IMR-90 (cell line): ENCODE measurements around the gene PRKN. TPM values are rescaled to one million over a fixed set of nuclear protein-coding genes. Genes with fewer than 3 reads are reported as not detected.

Source experiments
- ATAC-seq: fragments of 200-7000 bp; cut with Tn5 transposase; 2 replicates; pipeline ENCODE4 v1.9.1; 2020; ENCODE audit warnings: low read depth, mild to moderate bottlenecking, moderate library complexity
- BruUV-seq: library from RNA; stranded (reverse); fragments of 400-500 nt; replicated peaks from 2 replicates; lab custom pipeline; 2021; lab: Mats Ljungman, UMichigan
- CTCF ChIA-PET: fragments of 300-600 bp; formaldehyde crosslinking; extraction: SDS; loops from one replicate; lab custom pipeline; 2021; ENCODE audit warnings: antibody characterized with exemption; lab: Yijun Ruan, JAX
- POLR2A ChIA-PET: fragments of 300-600 bp; sonication (Branson Sonifier 250); formaldehyde crosslinking; loops from one replicate; lab custom pipeline; 2022; ENCODE audit warnings: antibody characterized with exemption; ENCODE audit not compliant: unreplicated experiment; lab: Charles Lee
- DNase-seq: peaks from one replicate; pipeline ENCODE4 v3.0.0; 2013
- H2AFZ ChIP-seq: replicated peaks from 2 replicates; pipeline ENCODE3; 2013; ENCODE audit warnings: low read length, mild to moderate bottlenecking; ENCODE audit not compliant: poor library complexity
- H2AK5ac ChIP-seq: 2 replicates; pipeline ENCODE4 v1.6.1; 2013; ENCODE audit warnings: low read depth, low read length, inconsistent platforms
- H2AK9ac ChIP-seq: replicated peaks from 2 replicates; pipeline ENCODE3; 2013; ENCODE audit warnings: mild to moderate bottlenecking, low read depth, low read length, moderate library complexity; ENCODE audit not compliant: poor library complexity
- H2BK120ac ChIP-seq: 2 replicates; pipeline ENCODE4 v1.6.1; 2013; ENCODE audit warnings: low read depth, low read length, inconsistent platforms
- H2BK15ac ChIP-seq: 3 replicates; pipeline ENCODE4 v1.6.1; 2013; ENCODE audit warnings: low read depth, low read length, inconsistent platforms
- H2BK20ac ChIP-seq: 2 replicates; pipeline ENCODE4 v1.6.1; 2013; ENCODE audit warnings: low read depth, mild to moderate bottlenecking, inconsistent platforms, low read length, moderate library complexity
- H2BK5ac ChIP-seq: 2 replicates; pipeline ENCODE4 v1.6.1; 2013; ENCODE audit warnings: mild to moderate bottlenecking, low read depth, low read length, inconsistent platforms; ENCODE audit not compliant: poor library complexity, severe bottlenecking
- H3K14ac ChIP-seq: replicated peaks from 2 replicates; pipeline ENCODE4 v1.6.1; 2013; ENCODE audit warnings: low read depth, low read length, inconsistent platforms
- H3K18ac ChIP-seq: 2 replicates; pipeline ENCODE4 v1.6.1; 2013; ENCODE audit warnings: low read depth, low read length, control low read depth
- H3K23ac ChIP-seq: 2 replicates; pipeline ENCODE4 v1.6.1; 2013; ENCODE audit warnings: low read depth, low read length, inconsistent platforms
- H3K27ac ChIP-seq: 2 replicates; pipeline ENCODE4 v1.5.1; 2013; ENCODE audit warnings: mild to moderate bottlenecking, control low read depth, low read length; ENCODE audit not compliant: insufficient read depth
- H3K27me3 ChIP-seq: 2 replicates; pipeline ENCODE4 v1.6.1; 2013; ENCODE audit warnings: low read length; ENCODE audit not compliant: control insufficient read depth, insufficient read depth
- H3K36me3 ChIP-seq: 2 replicates; pipeline ENCODE4 v1.6.1; 2013; ENCODE audit warnings: low read length, mixed read lengths; ENCODE audit not compliant: control insufficient read depth, insufficient read depth
- H3K4ac ChIP-seq: 2 replicates; pipeline ENCODE4 v1.6.1; 2013; ENCODE audit warnings: low read depth, low read length, inconsistent platforms
- H3K4me1 ChIP-seq: 2 replicates; pipeline ENCODE4 v1.6.1; 2013; ENCODE audit warnings: low read length, mixed read lengths; ENCODE audit not compliant: control insufficient read depth, insufficient read depth
- H3K4me2 ChIP-seq: 2 replicates; pipeline ENCODE4 v1.6.1; 2013; ENCODE audit warnings: low read depth, mild to moderate bottlenecking, control low read depth, low read length, moderate library complexity
- H3K4me3 ChIP-seq: 2 replicates; pipeline ENCODE4 v1.5.1; 2013; ENCODE audit warnings: low read depth, mild to moderate bottlenecking, control low read depth, low read length, moderate library complexity; ENCODE audit not compliant: insufficient read depth
- H3K56ac ChIP-seq: 2 replicates; pipeline ENCODE4 v1.6.1; 2013; ENCODE audit warnings: low read length, inconsistent platforms; ENCODE audit not compliant: insufficient read depth; ENCODE audit errors: extremely low read depth
- H3K79me1 ChIP-seq, 2 experiments: 2 replicates each; pipeline ENCODE4 v1.6.1; 2013; ENCODE audit warnings: low read length in 2 of 2, inconsistent platforms in 1 of 2, low read depth in 1 of 2
- H3K9ac ChIP-seq: 2 replicates; pipeline ENCODE4 v1.6.1; 2013; ENCODE audit warnings: low read depth, low read length, control low read depth
- H3K9me1 ChIP-seq: 2 replicates; pipeline ENCODE4 v1.6.1; 2013; ENCODE audit warnings: low read length, inconsistent platforms; ENCODE audit not compliant: insufficient read depth
- H3K9me3 ChIP-seq: 2 replicates; pipeline ENCODE4 v1.6.1; 2013; ENCODE audit warnings: low read length; ENCODE audit not compliant: control insufficient read depth, insufficient read depth
- H4K20me1 ChIP-seq: 2 replicates; pipeline ENCODE4 v1.6.1; 2013; ENCODE audit warnings: low read length, inconsistent platforms; ENCODE audit not compliant: insufficient read depth
- H4K5ac ChIP-seq: 2 replicates; pipeline ENCODE4 v1.6.1; 2013; ENCODE audit warnings: mild to moderate bottlenecking, low read depth, low read length, control low read depth
- H4K8ac ChIP-seq, 2 experiments: 2 replicates each; pipeline ENCODE4 v1.6.1; 2013; ENCODE audit warnings: low read depth in 2 of 2, low read length in 2 of 2, control low read depth in 1 of 2, inconsistent platforms in 1 of 2
- H4K91ac ChIP-seq: 2 replicates; pipeline ENCODE4 v1.6.1; 2013; ENCODE audit warnings: low read depth, low read length, inconsistent platforms; ENCODE audit not compliant: insufficient read depth
- BHLHE40 ChIP-seq: fragments of 150-350 bp; IDR thresholded peaks from 2 replicates; pipeline ENCODE4 v1.6.1; 2016; ENCODE audit warnings: mild to moderate bottlenecking, low read depth, low read length
- CHD1 ChIP-seq: IDR thresholded peaks from 2 replicates; pipeline ENCODE4 v1.6.1; 2012; ENCODE audit warnings: low read depth, low read length, improper control_type of control experiment
- MAFK ChIP-seq: IDR thresholded peaks from 2 replicates; pipeline ENCODE4 v1.6.1; 2012; ENCODE audit warnings: low read depth, low read length, improper control_type of control experiment
- MAZ ChIP-seq: IDR thresholded peaks from 2 replicates; pipeline ENCODE4 v1.6.1; 2012; ENCODE audit warnings: low read depth, mild to moderate bottlenecking, low read length, improper control_type of control experiment, moderate library complexity, borderline replicate concordance
- RCOR1 ChIP-seq: IDR thresholded peaks from 2 replicates; pipeline ENCODE4 v1.6.1; 2012; ENCODE audit warnings: mild to moderate bottlenecking, low read length, improper control_type of control experiment; ENCODE audit not compliant: insufficient replicate concordance
- WGBS, 2 experiments: methylation state at CpG; one replicate each; pipeline versions ENCODE4 v1.1.5 to v1.1.7; 2013; ENCODE audit warnings: missing lambda C conversion rate in 2 of 2; ENCODE audit not compliant: insufficient read length in 1 of 2; ENCODE audit errors: extremely low coverage in 2 of 2; 5-methylcytosine and 5-hydroxymethylcytosine counted together
- dilution Hi-C: fragments of 300-500 bp; cut with HindIII; formaldehyde crosslinking; loops from one replicate; pipeline ENCODE4 v1.14.3; 2018; ENCODE audit warnings: low sequenced_read_pairs; ENCODE audit not compliant: unreplicated experiment
- in situ Hi-C: fragments of 300-500 bp; cut with MboI; formaldehyde crosslinking; loops from 3 replicates; pipeline ENCODE4 v1.14.3; 2019; ENCODE audit warnings: low sequenced_read_pairs, inconsistent platforms, mixed read lengths
- intact Hi-C: fragments of 100-400 bp; cut with micrococcal nuclease; formaldehyde crosslinking; loops from 2 replicates; pipeline ENCODE4 v1.10.0; 2022
- polyA plus RNA-seq, 3 experiments: library from polyadenylated mRNA; depleted of rRNA; stranded (reverse); fragments of >200 nt; gene quantifications; 2 replicates each; pipeline ENCODE4 v1.2.3, GENCODE V29; 2012; ENCODE audit warnings: low replicate concordance in 1 of 3
- total RNA-seq: library from RNA; depleted of rRNA; stranded (reverse); fragments of >200 nt; gene quantifications from 2 replicates; pipeline ENCODE4 v1.2.3, GENCODE V29; 2012

PRKN gene
- total and polyA plus RNA-seq, 2 of the 4 experiments (the other 2 are of a cell fraction), result 0.15 to 0.18 TPM

- no peak overlapping the region for H3K4me2 ChIP-seq
- no peaks in the 10 kb centered on the region for H3K27me3 ChIP-seq
- DNase-seq, result no peak
- H4K20me1 ChIP-seq, result no peaks in the 10 kb centered on the region
- H2AK5ac ChIP-seq, result no peak overlapping the region
- dilution Hi-C loops (no loop called here), in situ Hi-C loops (no loop called here), intact Hi-C loops (no loop called here)
- no peak overlapping the region for H3K27ac ChIP-seq
- no peak overlapping the region for H4K91ac ChIP-seq
- peaks cover 31% of the 10 kb centered on the region for H3K9me3 ChIP-seq
- no peak overlapping the region for H2BK15ac ChIP-seq
- no peak overlapping the region for H2BK20ac ChIP-seq
- H3K9ac ChIP-seq, result no peak overlapping the region
- ChIA-PET CTCF (no interaction called here), POLR2A (no interaction called here)
- no peak overlapping the region for H2AK9ac ChIP-seq
- no CpG with 5 or more reads among the region's 5 CpGs for WGBS, 2 experiments
- H4K5ac ChIP-seq, result no peak overlapping the region
- no peak overlapping the region for H3K23ac ChIP-seq
- no peak overlapping the region for H3K18ac ChIP-seq
- no TSS peak for BruUV-seq
- no peak overlapping the region for H2BK5ac ChIP-seq
- no peak overlapping the region for H3K56ac ChIP-seq
- H3K14ac ChIP-seq, result no peak overlapping the region
- no peak overlapping the region for H2BK120ac ChIP-seq
- H4K8ac ChIP-seq, result no peak overlapping the region
- no peak overlapping the region for H3K4me3 ChIP-seq
- no peaks in the 10 kb centered on the region for H3K36me3 ChIP-seq
- H2AFZ ChIP-seq, result no peak overlapping the region
- no peak for ATAC-seq
- H3K79me1 ChIP-seq, result no peaks in the 10 kb centered on the region
- TF ChIP-seq CHD1, result no peak
- no peak for TF ChIP-seq RCOR1
- no peak for TF ChIP-seq BHLHE40
- TF ChIP-seq MAZ, result no peak
- no peak for TF ChIP-seq MAFK
- H3K4me1 ChIP-seq, result no peaks in the 10 kb centered on the region
- no peak overlapping the region for H3K4ac ChIP-seq
- no peaks in the 10 kb centered on the region for H3K9me1 ChIP-seq
These were observed 238.2 kb downstream of the PRKN start for GRCh38 chr6:162489101-162489976.
